GM23338 (cell line): ENCODE measurements around the gene IRX1. TPM values are rescaled to one million over a fixed set of nuclear protein-coding genes. Genes with fewer than 3 reads are reported as not detected.

Source experiments
- ATAC-seq: fragments of 200-7000 bp; cut with Tn5 transposase; 3 replicates; pipeline ENCODE4 v1.9.1; 2020
- DNase-seq: peaks from one replicate; pipeline ENCODE4 v3.0.0-alpha.2; 2015; ENCODE audit warnings: low spot score
- H2AFZ ChIP-seq: fragments of 200-600 bp; sonication (generic); 2 replicates; pipeline ENCODE4 v1.8.0; 2016; ENCODE audit warnings: antibody characterized with exemption, mild to moderate bottlenecking, moderate library complexity
- H3F3A ChIP-seq: fragments of 200-600 bp; sonication (generic); replicated peaks from 2 replicates; pipeline ENCODE4 v1.8.0; 2017; ENCODE audit warnings: antibody characterized with exemption, mixed run types, low read depth
- H3K27ac ChIP-seq: fragments of 200-600 bp; sonication (generic); 2 replicates; pipeline ENCODE4 v1.6.1; 2016; ENCODE audit warnings: low read depth
- H3K27me3 ChIP-seq: fragments of 200-600 bp; sonication (generic); 2 replicates; pipeline ENCODE4 v1.8.0; 2016; ENCODE audit warnings: mild to moderate bottlenecking, mixed run types, moderate library complexity; ENCODE audit not compliant: insufficient read depth
- H3K36me3 ChIP-seq: fragments of 200-600 bp; sonication (generic); 2 replicates; pipeline ENCODE4 v1.8.0; 2016; ENCODE audit warnings: mild to moderate bottlenecking; ENCODE audit not compliant: insufficient read depth
- H3K4me1 ChIP-seq: fragments of 200-600 bp; sonication (generic); 2 replicates; pipeline ENCODE4 v1.8.0; 2016; ENCODE audit warnings: mild to moderate bottlenecking, moderate library complexity; ENCODE audit not compliant: insufficient read depth
- H3K4me2 ChIP-seq: fragments of 200-600 bp; sonication (generic); 2 replicates; pipeline ENCODE4 v1.7.1; 2017; ENCODE audit warnings: mixed run types
- H3K4me3 ChIP-seq: fragments of 200-600 bp; sonication (generic); 2 replicates; pipeline ENCODE4 v1.6.1; 2016; ENCODE audit warnings: mixed run types
- H3K79me2 ChIP-seq: fragments of 200-600 bp; sonication (generic); replicated peaks from 2 replicates; pipeline ENCODE4 v1.8.0; 2017; ENCODE audit warnings: mild to moderate bottlenecking; ENCODE audit not compliant: insufficient read depth
- H3K9me2 ChIP-seq: fragments of 200-600 bp; sonication (generic); 2 replicates; pipeline ENCODE4 v1.8.0; 2017; ENCODE audit not compliant: insufficient read depth
- H4K20me1 ChIP-seq: fragments of 200-600 bp; sonication (generic); replicated peaks from 2 replicates; pipeline ENCODE4 v1.8.0; 2017; ENCODE audit warnings: mild to moderate bottlenecking; ENCODE audit not compliant: insufficient read depth
- H3K27ac Mint-ChIP-seq: 2 replicates; pipeline ENCODE4 v1.8.0; 2020; ENCODE audit warnings: inconsistent platforms, mild to moderate bottlenecking, moderate library complexity, mixed read lengths
- H3K27me3 Mint-ChIP-seq: 3 replicates; pipeline ENCODE4 v1.8.0; 2022; ENCODE audit warnings: low read depth, mild to moderate bottlenecking, moderate library complexity, mixed read lengths, inconsistent platforms; ENCODE audit not compliant: insufficient read depth, poor library complexity
- H3K36me3 Mint-ChIP-seq: 3 replicates; pipeline ENCODE4 v1.8.0; 2021; ENCODE audit warnings: low read depth, mild to moderate bottlenecking, inconsistent platforms, moderate library complexity, mixed read lengths
- H3K4me1 Mint-ChIP-seq: 3 replicates; pipeline ENCODE4 v1.8.0; 2020; ENCODE audit warnings: mild to moderate bottlenecking, inconsistent platforms, mixed read lengths
- H3K4me3 Mint-ChIP-seq: 3 replicates; pipeline ENCODE4 v1.8.0; 2021; ENCODE audit warnings: moderate library complexity, mild to moderate bottlenecking, inconsistent platforms, mixed read lengths
- H3K9me3 Mint-ChIP-seq: 3 replicates; pipeline ENCODE4 v1.8.0; 2020; ENCODE audit warnings: moderate library complexity, mild to moderate bottlenecking, inconsistent platforms, mixed read lengths
- CREB1 ChIP-seq: fragments of 250-450 bp; sonication (Bioruptor Pico); IDR thresholded peaks from 2 replicates; pipeline ENCODE4 v1.5.0; 2020; ENCODE audit warnings: low read depth, mild to moderate bottlenecking, moderate library complexity
- EZH2 ChIP-seq: fragments of 200-600 bp; sonication (generic); IDR thresholded peaks from one replicate; pipeline ENCODE4 v1.8.0; 2017; ENCODE audit warnings: antibody characterized with exemption, mild to moderate bottlenecking, low read depth; ENCODE audit not compliant: unreplicated experiment
- EZH2phosphoT487 ChIP-seq: fragments of 200-600 bp; sonication (generic); IDR thresholded peaks from one replicate; pipeline ENCODE4 v1.8.1; 2018; ENCODE audit warnings: antibody characterized with exemption; ENCODE audit not compliant: unreplicated experiment
- POLR2AphosphoS5 ChIP-seq: IDR thresholded peaks from 2 replicates; pipeline ENCODE4 v1.6.1; 2016; ENCODE audit warnings: antibody characterized with exemption, low read depth
- ZNF114 ChIP-seq: fragments of 250-450 bp; sonication (Bioruptor Pico); IDR thresholded peaks from 2 replicates; pipeline ENCODE4 v1.5.0; 2020; ENCODE audit warnings: mild to moderate bottlenecking, moderate library complexity
- ZNF331 ChIP-seq: fragments of 250-450 bp; sonication (Bioruptor Pico); IDR thresholded peaks from 2 replicates; pipeline ENCODE4 v1.5.0; 2020; ENCODE audit warnings: low read depth, mild to moderate bottlenecking, moderate library complexity
- polyA plus RNA-seq: library from polyadenylated mRNA; unstranded; fragments of >200 nt; fragmentation: Nextera tagmentation; extraction: Ambion mirVana; gene quantifications from 2 replicates; pipeline ENCODE4 v1.2.1, GENCODE V29; 2016
- total RNA-seq: library from RNA; depleted of rRNA; stranded (reverse); fragments of >200 nt; shearing (Covaris generic); gene quantifications from 2 replicates; pipeline ENCODE4 v1.2.3, GENCODE V29; 2014
- TF ChIP-seq, protein P1 (sequence below): IDR thresholded peaks from one replicate; pipeline ENCODE4 v1.6.1; 2018; ENCODE audit warnings: antibody characterized with exemption; ENCODE audit not compliant: unreplicated experiment
- TF ChIP-seq, protein P2 (sequence below): fragments of 250-450 bp; sonication (Bioruptor Pico); IDR thresholded peaks from 2 replicates; pipeline ENCODE4 v1.5.0; 2020; ENCODE audit warnings: mild to moderate bottlenecking, moderate library complexity
- TF ChIP-seq, protein P3 (sequence below): IDR thresholded peaks from 2 replicates; pipeline ENCODE4 v1.6.1; 2016; ENCODE audit warnings: antibody characterized with exemption

IRX1 gene
- total and polyA plus RNA-seq, 2 experiments from 2014 or later: 0.11 to 1.8 TPM

DNA sequence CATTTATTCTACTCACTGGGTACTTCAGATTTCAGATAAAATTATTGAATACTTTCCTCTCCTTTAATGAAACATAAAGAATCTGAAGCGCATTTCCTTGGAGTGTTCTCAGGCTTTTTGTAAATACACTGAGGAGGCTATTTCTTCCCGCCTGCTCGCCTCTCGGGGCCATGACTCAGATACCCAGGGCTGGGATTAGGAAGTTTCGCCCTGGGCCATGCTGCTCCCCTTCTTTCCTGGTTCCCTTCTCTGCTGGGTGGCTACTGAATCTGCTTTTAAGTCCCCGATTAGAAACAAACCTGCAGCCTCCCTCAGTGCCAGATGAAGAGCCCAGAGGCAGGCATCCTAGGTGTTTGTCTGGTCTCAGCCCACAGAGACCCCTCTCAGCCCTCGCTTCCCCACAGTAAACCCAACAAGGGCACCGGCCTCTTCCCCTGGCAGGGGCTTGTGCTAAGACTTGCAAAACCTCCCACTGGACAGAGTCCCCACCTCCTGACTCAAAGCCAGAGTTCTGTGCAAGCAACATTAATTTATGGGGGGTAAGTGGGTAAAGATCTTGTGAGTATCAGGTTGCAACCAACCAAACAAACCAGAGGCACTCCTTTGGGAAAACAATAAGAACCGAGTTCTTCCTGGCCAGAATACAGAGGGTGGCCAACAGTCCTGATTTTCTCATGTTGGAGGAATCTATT is 30.7 kb upstream of the IRX1 start:
- peaks cover 11% of the 10 kb centered on the region for H3K27me3 Mint-ChIP-seq

DNA sequence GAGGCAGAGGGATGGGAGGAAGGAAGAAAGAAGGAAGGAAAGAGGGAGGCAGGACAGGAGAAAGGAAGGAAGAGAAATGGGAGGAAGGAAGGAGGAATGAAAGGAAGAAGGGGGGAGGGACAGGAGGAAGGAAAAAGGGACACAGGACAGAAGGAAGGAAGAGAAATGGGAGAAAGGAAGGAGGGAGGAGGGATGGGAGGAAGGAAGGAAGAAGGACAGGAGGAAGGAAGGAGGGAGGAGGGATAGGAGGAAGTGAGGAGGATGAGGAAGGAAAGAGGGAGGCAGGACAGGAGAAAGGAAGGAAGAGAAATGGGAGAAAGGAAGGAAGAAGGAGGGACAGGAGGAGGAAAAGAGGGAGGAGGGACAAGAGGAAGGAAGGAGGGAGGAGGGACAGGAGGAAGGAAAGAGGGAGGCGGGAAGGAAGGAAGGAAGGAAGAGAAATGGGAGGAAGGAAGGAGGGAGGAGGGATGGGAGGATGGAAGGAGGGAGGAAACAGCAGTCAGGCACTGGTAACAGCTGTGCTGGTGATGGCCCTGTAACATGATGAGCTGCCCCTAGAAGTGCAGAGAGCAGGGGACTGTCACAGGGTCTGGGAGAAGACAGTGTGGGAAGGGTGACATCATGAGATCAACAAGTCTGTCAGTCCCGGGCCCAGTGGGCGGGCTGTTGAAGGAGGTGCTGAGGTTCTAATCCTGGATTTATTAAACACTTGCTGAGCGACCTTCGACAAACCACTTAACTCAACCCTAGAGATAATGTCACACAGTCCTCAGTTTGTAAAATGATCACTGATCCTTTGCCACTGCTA is 10.7 kb upstream of the IRX1 start:
- ATAC-seq (no peak), DNase-seq (no peak)
- H3K27ac ChIP-seq: no peak overlapping the region
- no peaks in the 10 kb centered on the region; the same call in 2 of the 3 replicates for H3K9me3 Mint-ChIP-seq
- H2AFZ ChIP-seq: no peak overlapping the region
- H3K9me2 ChIP-seq: peaks cover 7% of the 10 kb centered on the region; the same call in 1 of the 2 replicates
- H3K27me3 Mint-ChIP-seq: peaks cover 33% of the 10 kb centered on the region
- peaks cover 46% of the 10 kb centered on the region for H3K27me3 ChIP-seq
- H3K4me1 ChIP-seq: no peaks in the 10 kb centered on the region
- no peak overlapping the region for H3K4me3 Mint-ChIP-seq
- H3K4me2 ChIP-seq: no peak overlapping the region
- H4K20me1 ChIP-seq: peaks cover 9% of the 10 kb centered on the region; the same call in 1 of the 2 replicates
- H3K27ac Mint-ChIP-seq: no peak overlapping the region
- no peaks in the 10 kb centered on the region for H3K36me3 ChIP-seq
- no peaks in the 10 kb centered on the region for H3F3A ChIP-seq
- no peak overlapping the region for H3K4me3 ChIP-seq
- peaks cover under 1% of the 10 kb centered on the region; the same call in 2 of the 3 replicates for H3K4me1 Mint-ChIP-seq
- H3K36me3 Mint-ChIP-seq: no peaks in the 10 kb centered on the region
- no peaks in the 10 kb centered on the region for H3K79me2 ChIP-seq
- TF ChIP-seq, protein P1, sequence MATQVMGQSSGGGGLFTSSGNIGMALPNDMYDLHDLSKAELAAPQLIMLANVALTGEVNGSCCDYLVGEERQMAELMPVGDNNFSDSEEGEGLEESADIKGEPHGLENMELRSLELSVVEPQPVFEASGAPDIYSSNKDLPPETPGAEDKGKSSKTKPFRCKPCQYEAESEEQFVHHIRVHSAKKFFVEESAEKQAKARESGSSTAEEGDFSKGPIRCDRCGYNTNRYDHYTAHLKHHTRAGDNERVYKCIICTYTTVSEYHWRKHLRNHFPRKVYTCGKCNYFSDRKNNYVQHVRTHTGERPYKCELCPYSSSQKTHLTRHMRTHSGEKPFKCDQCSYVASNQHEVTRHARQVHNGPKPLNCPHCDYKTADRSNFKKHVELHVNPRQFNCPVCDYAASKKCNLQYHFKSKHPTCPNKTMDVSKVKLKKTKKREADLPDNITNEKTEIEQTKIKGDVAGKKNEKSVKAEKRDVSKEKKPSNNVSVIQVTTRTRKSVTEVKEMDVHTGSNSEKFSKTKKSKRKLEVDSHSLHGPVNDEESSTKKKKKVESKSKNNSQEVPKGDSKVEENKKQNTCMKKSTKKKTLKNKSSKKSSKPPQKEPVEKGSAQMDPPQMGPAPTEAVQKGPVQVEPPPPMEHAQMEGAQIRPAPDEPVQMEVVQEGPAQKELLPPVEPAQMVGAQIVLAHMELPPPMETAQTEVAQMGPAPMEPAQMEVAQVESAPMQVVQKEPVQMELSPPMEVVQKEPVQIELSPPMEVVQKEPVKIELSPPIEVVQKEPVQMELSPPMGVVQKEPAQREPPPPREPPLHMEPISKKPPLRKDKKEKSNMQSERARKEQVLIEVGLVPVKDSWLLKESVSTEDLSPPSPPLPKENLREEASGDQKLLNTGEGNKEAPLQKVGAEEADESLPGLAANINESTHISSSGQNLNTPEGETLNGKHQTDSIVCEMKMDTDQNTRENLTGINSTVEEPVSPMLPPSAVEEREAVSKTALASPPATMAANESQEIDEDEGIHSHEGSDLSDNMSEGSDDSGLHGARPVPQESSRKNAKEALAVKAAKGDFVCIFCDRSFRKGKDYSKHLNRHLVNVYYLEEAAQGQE: no peak
- no peak for TF ChIP-seq ZNF331 (CRISPR knock-in tag)
- TF ChIP-seq, protein P2, sequence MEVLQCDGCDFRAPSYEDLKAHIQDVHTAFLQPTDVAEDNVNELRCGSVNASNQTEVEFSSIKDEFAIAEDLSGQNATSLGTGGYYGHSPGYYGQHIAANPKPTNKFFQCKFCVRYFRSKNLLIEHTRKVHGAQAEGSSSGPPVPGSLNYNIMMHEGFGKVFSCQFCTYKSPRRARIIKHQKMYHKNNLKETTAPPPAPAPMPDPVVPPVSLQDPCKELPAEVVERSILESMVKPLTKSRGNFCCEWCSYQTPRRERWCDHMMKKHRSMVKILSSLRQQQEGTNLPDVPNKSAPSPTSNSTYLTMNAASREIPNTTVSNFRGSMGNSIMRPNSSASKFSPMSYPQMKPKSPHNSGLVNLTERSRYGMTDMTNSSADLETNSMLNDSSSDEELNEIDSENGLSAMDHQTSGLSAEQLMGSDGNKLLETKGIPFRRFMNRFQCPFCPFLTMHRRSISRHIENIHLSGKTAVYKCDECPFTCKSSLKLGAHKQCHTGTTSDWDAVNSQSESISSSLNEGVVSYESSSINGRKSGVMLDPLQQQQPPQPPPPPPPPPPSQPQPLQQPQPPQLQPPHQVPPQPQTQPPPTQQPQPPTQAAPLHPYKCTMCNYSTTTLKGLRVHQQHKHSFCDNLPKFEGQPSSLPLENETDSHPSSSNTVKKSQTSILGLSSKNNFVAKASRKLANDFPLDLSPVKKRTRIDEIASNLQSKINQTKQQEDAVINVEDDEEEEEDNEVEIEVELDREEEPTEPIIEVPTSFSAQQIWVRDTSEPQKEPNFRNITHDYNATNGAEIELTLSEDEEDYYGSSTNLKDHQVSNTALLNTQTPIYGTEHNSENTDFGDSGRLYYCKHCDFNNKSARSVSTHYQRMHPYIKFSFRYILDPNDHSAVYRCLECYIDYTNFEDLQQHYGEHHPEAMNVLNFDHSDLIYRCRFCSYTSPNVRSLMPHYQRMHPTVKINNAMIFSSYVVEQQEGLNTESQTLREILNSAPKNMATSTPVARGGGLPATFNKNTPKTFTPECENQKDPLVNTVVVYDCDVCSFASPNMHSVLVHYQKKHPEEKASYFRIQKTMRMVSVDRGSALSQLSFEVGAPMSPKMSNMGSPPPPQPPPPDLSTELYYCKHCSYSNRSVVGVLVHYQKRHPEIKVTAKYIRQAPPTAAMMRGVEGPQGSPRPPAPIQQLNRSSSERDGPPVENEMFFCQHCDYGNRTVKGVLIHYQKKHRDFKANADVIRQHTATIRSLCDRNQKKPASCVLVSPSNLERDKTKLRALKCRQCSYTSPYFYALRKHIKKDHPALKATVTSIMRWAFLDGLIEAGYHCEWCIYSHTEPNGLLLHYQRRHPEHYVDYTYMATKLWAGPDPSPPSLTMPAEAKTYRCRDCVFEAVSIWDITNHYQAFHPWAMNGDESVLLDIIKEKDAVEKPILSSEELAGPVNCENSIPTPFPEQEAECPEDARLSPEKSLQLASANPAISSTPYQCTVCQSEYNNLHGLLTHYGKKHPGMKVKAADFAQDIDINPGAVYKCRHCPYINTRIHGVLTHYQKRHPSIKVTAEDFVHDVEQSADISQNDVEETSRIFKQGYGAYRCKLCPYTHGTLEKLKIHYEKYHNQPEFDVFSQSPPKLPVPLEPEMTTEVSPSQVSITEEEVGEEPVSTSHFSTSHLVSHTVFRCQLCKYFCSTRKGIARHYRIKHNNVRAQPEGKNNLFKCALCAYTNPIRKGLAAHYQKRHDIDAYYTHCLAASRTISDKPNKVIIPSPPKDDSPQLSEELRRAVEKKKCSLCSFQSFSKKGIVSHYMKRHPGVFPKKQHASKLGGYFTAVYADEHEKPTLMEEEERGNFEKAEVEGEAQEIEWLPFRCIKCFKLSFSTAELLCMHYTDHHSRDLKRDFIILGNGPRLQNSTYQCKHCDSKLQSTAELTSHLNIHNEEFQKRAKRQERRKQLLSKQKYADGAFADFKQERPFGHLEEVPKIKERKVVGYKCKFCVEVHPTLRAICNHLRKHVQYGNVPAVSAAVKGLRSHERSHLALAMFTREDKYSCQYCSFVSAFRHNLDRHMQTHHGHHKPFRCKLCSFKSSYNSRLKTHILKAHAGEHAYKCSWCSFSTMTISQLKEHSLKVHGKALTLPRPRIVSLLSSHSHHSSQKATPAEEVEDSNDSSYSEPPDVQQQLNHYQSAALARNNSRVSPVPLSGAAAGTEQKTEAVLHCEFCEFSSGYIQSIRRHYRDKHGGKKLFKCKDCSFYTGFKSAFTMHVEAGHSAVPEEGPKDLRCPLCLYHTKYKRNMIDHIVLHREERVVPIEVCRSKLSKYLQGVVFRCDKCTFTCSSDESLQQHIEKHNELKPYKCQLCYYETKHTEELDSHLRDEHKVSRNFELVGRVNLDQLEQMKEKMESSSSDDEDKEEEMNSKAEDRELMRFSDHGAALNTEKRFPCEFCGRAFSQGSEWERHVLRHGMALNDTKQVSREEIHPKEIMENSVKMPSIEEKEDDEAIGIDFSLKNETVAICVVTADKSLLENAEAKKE (CRISPR knock-in tag): no peak
- TF ChIP-seq EZH2: no peak
- TF ChIP-seq, protein P3, sequence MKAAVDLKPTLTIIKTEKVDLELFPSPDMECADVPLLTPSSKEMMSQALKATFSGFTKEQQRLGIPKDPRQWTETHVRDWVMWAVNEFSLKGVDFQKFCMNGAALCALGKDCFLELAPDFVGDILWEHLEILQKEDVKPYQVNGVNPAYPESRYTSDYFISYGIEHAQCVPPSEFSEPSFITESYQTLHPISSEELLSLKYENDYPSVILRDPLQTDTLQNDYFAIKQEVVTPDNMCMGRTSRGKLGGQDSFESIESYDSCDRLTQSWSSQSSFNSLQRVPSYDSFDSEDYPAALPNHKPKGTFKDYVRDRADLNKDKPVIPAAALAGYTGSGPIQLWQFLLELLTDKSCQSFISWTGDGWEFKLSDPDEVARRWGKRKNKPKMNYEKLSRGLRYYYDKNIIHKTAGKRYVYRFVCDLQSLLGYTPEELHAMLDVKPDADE: no peak
- TF ChIP-seq EZH2phosphoT487: no peak

More for the DNA sequence above, 30.7 kb upstream of the IRX1 start:
- no peak overlapping the region for H3K4me3 ChIP-seq
- H3F3A ChIP-seq: no peaks in the 10 kb centered on the region
- H3K27me3 ChIP-seq: no peaks in the 10 kb centered on the region
- Mint-ChIP-seq H3K36me3 (peaks cover 19% of the 10 kb centered on the region; the same call in 2 of the 3 replicates), H3K4me1 (peaks cover 9% of the 10 kb centered on the region), H3K27ac (no peak overlapping the region), H3K9me3 (peaks cover 26% of the 10 kb centered on the region), H3K4me3 (no peak overlapping the region)
- peak overlapping the region; percentile 3 for H2AFZ ChIP-seq
- ATAC-seq (no peak; the same call in 1 of the 3 replicates), DNase-seq (no peak)
- H3K4me1 ChIP-seq: peaks cover 5% of the 10 kb centered on the region; the same call in 1 of the 2 replicates
- 0 out of 2 replicates have a peak, but pooled peaks cover 6% of the 10 kb centered on the region for H3K36me3 ChIP-seq
- H4K20me1 ChIP-seq: no peaks in the 10 kb centered on the region
- no peak for TF ChIP-seq POLR2AphosphoS5
- no peak for TF ChIP-seq CREB1 (CRISPR knock-in tag)
- TF ChIP-seq ZNF114: no peak
- no peak for TF ChIP-seq EZH2phosphoT487
- no peak overlapping the region for H3K4me2 ChIP-seq
- H3K9me2 ChIP-seq: peaks cover 3% of the 10 kb centered on the region; the same call in 1 of the 2 replicates
- no peaks in the 10 kb centered on the region for H3K79me2 ChIP-seq
- H3K27ac ChIP-seq: no peak overlapping the region
